GM19455 (cell line): Measurements from ENCODE around the gene PTPN21.
A peak's percentile ranks its signal among the peaks of the same experiment; 100 is the strongest.

Source experiments
- ATAC-seq: cut with Tn5 transposase; IDR thresholded peaks from one replicate; pipeline ENCODE4 v1.9.1; 2021; ENCODE audit not compliant: unreplicated experiment

Gene PTPN21

DNA sequence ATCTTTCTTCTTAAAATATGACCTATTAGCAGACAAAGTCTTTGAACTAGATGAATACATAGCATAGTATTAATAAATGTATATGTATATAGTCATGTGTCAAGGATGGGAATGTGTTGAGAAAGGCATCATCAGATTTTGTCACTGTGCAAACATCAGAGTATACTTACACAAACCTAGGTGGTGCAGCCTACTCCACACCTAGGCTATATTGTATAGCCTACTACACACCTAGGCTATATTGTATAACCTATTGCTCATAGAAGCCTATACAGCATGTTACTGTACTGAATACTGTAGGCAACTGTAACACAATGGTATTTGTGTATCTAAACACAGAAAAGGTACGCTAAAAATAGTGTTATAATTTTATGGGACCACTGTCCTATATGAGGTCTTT, 47.6 kb downstream of the PTPN21 start:
- no peak for ATAC-seq

- no peak for ATAC-seq
Measured at GRCh38 chr14:88505621-88506020, 49.2 kb downstream of the PTPN21 start.

GRCh38 chr14:88504602-88505001, 50.2 kb downstream of the PTPN21 start:
- no peak for ATAC-seq

GRCh38 chr14:88503754-88504406, 50.9 kb downstream of the PTPN21 start:
- ATAC-seq = no peak

DNA sequence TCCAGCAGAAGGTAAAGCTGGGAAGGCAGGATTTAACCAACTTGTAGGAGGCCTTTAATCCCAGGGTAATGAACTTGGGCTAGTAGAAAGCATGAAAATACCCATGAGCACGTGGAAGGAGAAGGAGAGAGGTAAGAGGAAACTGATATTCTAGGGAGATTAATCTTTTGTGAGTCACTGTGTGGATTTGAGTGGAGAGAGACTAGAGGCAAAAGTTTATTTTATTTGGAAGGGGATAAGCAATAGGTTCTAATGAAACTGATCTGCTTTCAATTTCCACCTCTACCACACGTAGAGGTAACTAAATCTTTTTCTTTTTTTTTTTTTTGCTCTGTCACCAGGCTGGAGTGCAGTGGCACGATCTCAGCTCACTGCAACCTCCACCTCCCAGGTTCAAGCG, 52.1 kb downstream of the PTPN21 start:
- ATAC-seq = no peak

GRCh38 chr14:88500611-88501010, 54.2 kb downstream of the PTPN21 start:
- no peak for ATAC-seq

DNA sequence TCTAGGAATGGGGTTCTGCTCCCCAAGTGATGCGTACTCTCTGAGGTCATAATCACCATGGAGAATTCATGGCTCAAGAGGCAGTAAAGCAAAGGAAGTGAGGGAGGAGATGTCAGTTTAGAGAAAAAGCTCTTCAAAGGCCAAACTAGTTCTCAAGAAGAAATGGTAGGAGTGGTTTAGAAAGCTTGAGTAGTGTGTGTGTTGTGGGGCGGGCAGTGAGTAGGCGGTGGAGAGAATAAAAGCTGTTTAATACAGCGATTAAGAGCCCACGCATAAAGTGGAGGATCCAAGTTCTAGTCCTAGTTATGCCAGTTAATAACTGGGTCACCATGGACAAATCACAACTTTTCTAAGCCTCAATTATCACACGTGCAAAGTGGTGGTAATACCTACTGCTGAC, 55.6 kb downstream of the PTPN21 start:
- ATAC-seq = no peak

DNA sequence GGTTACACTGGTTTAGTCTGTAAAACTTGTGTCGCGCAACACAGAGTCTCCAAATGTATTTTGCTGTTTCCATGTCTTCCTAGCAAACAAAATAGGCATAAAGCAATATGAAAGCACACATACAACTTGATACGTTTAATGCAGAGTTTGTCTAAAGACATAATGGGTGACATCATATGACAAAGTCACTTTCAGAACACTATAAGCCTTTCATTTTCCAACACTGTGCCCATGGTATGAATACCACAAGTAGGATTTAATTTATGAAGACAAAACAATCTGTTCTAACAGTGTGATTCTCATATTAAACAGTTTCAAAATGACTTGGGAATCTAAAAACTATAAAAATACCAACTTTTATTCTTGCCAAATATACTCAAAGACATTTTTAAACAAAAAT, 58.4 kb downstream of the PTPN21 start:
- no peak for ATAC-seq

DNA sequence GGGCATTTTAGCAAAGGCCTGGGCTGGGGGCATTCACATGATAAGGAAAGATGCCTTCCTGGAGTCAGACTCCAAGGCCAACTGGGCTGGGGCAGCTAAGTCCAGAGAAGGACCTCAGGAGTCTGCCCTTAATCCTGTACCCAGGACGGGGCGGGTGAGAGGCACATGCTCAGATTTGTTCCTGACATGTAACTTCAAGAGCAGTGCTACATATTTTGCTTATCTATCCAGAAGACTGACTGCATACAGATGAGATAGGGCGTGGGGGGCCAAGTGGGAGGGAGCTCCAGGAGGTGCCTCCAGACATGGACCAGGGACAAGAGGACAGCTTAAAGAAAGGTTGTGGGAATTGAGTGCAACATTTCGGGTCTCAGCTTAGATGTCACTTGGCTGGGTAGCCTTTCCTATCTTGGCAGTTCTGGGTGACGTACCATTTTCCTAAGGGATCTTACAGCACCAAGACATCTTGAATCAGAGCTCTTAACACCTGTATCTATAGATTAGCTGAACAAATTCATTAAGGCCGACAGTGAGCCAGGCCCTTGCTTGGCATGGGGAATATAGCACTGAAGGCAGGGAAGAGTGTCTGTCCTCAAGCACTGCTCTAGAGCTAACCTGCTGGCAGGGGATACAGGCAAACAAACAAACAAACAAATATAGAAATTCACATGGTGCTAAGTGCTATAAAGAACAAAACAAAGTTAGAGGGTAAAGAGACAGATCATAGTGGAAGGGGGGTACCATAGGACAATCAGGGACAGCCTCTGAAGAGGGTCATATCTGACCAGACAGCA, 61.2 kb downstream of the PTPN21 start:
- no peak for ATAC-seq

- peak; percentile 95 for ATAC-seq
Measured at GRCh38 chr14:88492272-88493089, 62.3 kb downstream of the PTPN21 start.

GRCh38 chr14:88490168-88490567, 64.6 kb downstream of the PTPN21 start:
- ATAC-seq = no peak

DNA sequence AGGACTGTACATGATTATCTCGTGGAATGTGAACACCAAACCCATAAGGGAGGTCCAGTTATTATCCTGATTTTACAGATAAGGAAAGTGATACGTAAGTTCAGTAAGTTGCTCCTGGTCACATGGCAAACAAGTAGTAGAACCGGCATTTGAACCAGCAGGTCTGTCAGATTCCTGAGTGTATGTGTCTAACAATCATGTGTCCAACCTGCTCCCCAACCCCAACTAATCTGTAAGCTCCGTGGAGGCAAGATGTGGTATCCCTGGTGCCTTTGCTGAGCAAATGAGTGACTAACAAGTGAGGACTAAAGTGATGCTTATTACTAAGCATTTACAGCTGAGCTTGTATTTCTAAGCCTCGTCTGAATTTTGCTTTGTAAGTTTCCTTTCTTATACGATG, 65.9 kb downstream of the PTPN21 start:
- no peak for ATAC-seq

- ATAC-seq = no peak
Measured at GRCh38 chr14:88488081-88488480, 66.7 kb downstream of the PTPN21 start.

DNA sequence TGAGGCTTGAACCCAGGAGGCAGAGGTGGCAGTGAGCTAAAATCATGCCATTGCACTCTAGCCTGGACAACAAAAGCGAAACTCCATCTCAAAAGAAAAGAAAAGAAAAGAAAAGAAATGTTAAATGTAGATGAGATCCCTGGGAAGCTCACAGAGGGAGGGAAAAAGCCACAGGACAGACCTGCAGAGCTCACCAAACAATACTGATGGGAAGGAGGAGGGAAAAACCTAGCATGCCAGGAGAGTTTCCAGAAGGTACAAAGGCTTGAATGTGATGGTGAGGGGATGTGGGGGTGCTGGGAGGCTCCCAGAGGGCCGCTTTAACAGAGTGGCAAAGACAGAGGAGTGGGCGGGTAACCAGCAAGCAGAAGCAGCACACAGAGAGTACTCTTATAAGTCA, 72.3 kb downstream of the PTPN21 start:
- no peak for ATAC-seq

DNA sequence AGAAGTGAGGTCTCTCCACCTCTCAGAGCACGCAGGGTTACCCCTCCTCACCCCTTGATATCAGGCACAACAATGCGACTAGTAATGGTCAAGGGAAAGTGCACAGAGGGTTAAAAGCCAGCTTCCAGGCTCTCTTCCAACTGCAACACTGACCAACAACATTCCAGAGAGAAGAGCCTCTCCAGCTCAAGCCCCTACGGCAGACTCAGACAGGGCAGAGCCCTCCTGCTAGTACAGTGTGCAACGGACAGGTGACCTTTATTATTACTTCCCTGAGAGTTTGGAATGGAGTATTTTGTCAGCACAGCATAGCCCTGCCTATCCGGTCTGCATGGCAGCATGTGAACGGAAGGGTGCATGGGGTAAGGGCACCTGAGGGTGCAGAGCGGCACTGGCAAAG, 73.0 kb downstream of the PTPN21 start:
- ATAC-seq = no peak

DNA sequence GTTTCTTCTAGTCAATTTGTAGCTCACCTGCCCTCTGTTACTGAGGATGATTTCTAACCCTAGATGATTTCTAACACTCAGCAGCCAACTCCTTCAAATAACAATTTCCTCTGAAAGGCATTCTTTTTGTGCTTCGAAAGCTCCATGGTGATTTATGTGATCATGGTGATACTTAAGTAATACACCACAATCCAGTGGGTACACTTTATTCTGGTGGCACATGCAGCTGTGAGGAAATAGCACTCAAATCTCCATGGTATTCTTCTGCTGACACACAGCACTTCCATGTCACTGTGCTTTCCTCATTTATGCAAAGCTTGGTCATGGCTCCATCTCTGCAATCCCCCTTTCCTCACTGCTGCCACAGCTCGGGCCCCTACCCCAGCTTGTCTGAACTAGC, 73.7 kb downstream of the PTPN21 start:
- ATAC-seq = no peak

DNA sequence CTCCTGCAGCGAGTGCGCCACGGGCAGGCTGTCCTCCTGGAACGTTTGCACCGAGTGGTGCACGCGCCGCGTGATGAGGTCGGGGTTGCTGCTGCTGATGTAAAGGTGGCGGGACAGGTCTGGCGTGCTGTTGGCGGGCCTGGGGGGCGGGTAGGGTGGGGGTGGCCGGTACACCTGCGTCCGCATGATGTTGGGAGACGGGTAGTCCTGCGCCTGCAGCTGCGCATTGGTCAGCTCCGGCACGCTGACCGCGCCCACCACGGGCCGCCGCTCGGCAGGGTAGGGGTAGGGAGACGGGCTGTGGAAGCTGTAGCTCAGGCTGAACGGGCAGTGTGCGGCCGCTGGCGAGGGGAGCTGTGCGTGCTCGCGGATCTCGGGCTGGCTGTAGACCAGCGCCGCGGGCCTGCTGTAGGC, 75.2 kb downstream of the PTPN21 start:
- ATAC-seq = no peak

- ATAC-seq = no peak
Measured at GRCh38 chr14:88478931-88479330, 75.9 kb downstream of the PTPN21 start.

DNA sequence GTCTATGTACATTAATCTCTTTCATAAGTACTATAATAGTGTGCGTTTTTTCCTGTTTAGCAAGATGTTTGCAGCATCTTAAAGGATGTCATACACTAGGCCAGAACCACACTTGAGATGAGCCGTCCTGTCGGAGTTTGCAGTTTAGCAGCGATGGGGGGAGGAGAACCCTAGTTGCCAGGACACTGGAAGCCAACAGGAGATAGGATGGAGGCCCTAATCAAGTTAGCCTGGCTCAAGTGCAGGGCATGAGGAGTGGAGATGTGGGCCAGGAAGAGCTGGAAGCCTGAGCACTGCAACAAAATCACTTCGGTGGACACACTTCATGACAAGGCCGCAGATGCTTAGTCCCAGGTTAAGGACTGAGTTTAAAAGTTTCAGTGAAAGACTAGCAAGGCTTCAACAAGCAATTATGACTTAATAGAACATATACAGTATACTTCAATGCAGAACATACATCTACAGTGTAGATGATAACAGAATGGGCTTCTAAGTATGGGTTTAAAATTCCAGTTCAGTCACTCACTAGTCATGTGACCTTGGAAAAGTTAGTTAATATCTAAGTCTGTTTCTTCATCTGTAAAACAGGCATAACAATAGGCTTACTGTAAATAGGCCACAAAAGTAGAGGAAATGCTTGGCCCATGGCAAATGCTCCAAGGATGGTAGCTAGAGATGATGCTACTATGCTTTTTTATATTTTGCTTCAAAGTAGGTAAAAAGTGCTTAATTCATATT, 77.1 kb downstream of the PTPN21 start:
- ATAC-seq = no peak

GRCh38 chr14:88476825-88477224, 78.0 kb downstream of the PTPN21 start:
- ATAC-seq = no peak

DNA sequence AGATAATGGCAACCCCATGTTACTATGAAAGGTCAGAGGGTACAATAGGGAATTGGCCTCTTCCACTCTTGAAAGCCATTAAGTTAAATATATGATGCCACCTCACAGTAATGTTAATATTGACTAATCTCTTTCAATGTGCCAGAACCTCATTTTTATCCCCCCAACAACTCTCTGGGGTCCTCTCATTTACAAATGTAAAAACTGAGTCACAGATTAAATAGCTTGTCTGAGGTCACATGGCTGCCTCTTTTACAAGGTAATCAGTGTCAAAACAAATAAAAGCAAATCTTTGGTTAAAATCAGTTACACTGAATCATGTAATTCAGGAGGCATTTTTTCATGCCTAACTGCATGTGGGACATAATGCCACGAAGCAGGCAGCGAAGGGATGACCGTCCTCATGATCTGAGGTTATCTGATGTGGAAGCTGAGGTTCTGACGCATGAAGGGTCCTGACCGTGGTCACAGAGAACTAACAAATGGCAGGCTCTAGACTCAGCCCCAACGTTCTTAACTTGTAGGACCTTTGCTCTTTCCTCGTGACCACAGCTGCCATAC, 78.5 kb downstream of the PTPN21 start:
- ATAC-seq = no peak
